HG03432 (cell line): ENCODE data around the gene GALNT18.
A peak's percentile ranks its signal among the peaks of the same experiment; 100 is the strongest.

Experiments used
- ATAC-seq: cut with Tn5 transposase; IDR thresholded peaks from one replicate; pipeline ENCODE4 v1.9.1; 2021; ENCODE audit warnings: mild to moderate bottlenecking, moderate library complexity; ENCODE audit not compliant: unreplicated experiment

Gene GALNT18

GRCh38 chr11:11624926-11625325 is 3.1 kb upstream of the GALNT18 start:
- no peak for ATAC-seq

DNA sequence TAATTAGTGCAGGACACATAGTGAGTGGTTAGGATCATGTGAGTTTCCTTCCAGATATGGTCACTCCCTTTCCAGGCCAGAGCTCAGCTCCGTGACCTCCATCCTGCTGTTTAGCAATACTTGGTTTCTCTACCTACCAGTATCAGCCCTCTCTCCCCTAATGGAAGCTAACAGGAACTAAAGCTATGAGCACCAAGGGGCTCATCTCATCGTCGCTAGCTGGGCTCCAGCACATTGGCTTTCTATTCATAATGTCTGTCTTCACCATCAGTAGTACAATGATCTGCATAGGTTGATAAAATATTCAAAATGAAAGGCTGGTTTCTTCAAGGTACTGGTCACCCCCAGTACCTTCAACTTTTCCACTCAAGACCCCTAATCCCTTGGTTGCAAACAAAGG is 2.4 kb upstream of the GALNT18 start:
- ATAC-seq, result no peak

DNA sequence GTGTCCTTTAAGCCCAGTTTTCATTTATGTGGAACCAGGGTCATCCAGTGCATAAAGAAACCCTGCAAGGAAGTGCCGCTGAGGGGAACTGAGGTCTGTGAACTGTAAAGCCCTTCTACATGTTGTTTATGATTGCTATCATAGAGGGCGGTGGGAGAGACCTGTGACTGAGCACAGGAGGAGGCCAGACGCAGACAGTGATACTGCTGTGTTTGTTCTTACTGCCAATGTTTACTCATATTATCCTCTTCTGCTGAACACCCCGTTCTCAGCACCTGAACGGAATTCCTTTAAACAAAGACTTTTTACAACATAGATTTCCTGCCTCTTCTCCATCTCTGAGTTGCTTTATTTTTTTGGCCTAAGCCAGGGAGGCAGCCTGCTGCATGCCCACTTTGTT is 967 bp upstream of the GALNT18 start:
- ATAC-seq, result no peak

- ATAC-seq, result no peak
Observed at GRCh38 chr11:11622340-11622706, 518 bp upstream of the GALNT18 start.

DNA sequence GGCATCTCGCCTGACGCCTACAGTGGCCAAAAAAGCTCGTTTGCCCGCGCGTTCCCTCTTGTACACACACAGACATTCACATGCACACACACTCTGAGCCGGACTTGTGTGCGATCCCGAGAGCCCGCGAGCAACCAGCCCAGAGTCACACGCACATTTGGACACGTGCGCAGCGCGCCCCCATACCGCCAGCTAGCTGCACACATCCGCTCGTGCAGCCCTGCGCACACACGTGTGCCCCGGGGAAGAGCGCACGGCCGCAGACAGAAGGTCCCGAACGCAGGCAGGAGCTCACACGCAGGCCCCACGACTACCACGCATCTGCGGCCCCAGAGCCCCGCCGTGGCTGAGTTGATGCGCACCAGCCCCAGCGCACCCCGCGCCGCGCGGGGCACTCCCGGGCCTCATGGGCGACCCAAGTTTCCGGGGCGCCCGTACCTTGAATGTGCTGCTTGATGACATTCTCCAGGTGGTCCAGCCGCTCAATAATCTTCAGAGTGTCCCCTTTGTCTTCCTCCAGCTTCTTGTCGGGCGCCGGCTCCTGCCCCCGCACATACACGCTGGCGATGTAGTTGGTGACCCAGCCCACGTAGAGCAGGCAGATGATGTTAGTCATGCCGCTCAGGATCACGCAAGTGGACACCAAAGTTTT is 758 bp downstream of the GALNT18 start:
- peak; percentile 1 for ATAC-seq

DNA sequence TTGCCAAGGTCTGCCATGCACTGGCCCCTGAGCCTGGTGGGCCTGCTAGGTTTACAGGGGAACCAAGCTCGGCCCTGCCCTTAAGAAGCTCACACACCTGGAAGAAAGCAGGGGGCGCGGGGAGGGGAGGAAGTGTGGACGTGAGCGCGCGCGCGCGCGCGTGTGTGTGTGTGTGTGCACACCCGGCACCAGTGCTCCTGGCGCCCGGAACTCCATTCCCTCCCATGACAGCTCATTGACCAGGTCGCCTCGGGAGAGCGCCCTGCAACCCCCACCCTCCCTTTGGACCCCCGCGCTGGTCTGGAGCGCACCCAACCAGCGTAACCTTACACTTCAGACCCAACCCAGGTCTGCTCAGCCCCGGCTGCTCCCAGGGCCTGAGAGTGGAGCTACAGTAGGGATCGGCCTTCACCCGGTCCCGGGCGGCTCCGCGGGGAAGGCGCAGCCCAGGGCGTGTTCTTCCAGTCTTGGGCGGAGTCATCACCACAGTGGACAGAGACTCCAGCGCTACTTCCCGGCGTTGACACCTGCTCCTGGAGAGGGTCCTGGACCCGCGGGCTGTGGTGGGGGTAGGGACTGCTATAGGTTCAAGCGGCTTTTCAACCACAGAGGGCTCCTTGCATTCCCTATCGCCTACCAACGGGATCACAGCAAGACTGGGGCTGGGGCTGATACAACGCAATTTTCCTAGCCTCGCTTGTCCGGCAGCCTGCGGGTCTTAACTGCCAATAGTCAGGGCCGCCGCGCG is 1.5 kb downstream of the GALNT18 start:
- ATAC-seq, result no peak

GRCh38 chr11:11618973-11619435 is 2.8 kb downstream of the GALNT18 start:
- ATAC-seq, result no peak

GRCh38 chr11:11615086-11615485 is 6.7 kb downstream of the GALNT18 start:
- ATAC-seq, result no peak

DNA sequence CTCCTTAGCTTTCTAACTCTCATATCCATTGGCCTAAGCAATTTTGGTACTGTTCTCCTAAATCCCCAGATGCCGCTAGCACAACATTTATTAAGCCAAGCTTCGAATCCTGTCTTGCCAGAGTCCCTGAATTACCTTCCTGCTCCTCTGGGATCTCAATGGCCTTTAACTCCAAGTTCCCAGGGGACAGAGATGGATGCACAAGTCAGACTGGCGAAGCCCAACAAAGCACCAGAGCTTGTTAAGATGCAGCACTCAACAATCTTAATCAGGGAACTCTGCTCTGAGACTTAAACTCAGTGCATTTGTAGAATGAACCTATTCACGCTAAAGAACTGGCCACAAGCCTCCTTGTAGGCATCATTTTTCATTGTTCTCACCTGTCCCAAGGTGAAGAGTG is 9.4 kb downstream of the GALNT18 start:
- ATAC-seq, result no peak

DNA sequence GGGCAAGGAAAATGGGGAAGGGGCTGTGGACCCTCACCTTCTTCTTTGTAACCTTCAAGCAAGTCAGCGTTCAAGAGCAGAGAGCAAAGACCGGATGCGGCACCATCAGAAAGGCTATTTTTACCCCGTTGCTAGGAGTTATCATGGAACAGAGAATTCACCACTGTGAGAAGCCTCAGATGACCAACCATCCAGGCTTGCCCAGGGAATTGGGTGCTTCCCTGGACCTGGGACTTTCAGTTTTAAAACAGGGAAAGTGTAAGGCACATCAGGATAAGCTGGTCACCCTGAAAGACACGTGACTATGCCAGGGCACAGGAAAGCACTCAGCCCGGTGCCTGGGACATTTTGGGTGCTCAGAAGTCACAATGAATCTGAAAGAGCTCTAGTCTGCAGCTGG is 10.4 kb downstream of the GALNT18 start:
- no peak for ATAC-seq

DNA sequence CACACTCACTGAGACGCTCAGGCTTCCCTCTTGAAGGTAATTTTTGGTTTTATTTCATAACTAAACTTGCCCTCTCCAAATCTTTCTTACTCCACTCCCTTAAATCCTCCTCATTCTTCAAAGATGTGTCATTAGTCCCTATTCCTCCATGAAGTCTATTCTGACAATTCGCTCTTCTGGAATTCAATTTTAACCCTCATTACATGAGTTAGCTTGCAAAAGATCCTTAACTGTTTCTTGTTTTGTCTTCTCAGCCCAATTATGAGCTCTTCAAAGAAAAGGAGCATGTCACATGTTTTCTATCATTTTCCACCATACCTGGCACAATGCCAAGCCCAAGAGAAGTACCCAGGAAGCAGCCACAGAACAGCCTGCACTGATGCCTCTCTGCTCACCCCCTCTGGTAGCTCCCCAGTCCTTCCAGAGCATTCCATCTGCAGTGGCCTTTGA is 13.0 kb downstream of the GALNT18 start:
- ATAC-seq, result no peak

GRCh38 chr11:11607772-11608171 is 14.0 kb downstream of the GALNT18 start:
- no peak for ATAC-seq

DNA sequence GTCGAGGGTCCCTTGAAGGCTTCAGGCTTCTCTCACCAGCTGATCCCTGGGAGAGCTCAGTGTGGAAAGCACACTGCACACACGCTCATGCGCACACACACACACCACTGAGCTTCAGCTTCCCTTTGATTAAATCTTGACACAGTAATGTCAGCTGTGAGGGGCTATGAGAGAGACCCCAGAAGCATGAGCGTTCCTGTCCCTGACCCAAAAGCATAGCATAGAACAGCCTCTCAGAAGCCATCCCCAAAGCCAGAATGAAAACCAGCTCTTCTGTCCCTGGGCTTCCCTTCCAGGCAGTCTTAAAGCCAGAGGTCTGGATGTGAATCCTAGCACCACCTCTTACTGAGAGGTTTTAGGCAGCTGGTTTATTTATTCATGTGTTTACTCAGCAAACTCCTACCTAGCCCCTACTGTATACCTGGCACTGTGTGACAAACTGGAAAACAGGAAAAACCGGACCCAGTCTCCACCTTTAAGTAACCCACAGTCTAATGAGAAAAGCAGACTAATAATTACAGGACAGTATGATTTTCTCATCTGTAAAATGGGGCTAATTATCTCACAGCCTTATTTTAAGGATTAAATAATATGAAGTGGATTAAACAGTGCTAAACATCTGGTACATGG is 15.9 kb downstream of the GALNT18 start:
- ATAC-seq, result no peak

- ATAC-seq, result no peak
Observed at GRCh38 chr11:11605181-11605580, 16.6 kb downstream of the GALNT18 start.

DNA sequence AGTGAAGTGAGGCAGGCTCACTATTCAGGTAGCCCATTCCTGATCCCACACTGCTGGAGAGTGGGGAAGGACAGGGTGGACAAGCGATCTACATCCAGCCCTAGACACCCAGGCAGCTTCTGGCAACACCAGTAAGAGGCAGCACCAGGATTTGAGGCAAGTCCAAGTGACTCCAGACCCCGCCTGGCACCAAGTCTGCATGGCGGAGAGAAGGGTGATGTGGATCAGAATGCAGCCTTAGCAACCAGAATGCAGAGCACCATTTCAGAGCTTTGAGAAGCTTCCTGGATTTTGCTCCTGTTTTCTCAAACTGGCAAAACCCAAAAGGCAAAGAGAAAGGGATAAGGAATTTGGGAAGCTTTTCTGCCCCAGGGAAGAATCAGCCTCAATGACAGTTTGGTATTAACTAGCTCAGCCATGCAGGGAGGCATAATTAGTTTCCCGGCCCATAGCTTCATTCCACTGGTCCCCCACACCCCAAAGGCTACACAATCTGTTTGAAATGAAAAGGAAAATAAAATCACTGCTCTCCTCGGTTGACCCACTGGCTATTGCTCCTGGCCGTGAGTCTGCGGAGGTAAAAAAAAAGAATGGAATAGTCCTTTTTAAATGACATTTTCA is 17.3 kb downstream of the GALNT18 start:
- ATAC-seq, result no peak

GRCh38 chr11:11602011-11602410 is 19.8 kb downstream of the GALNT18 start:
- ATAC-seq, result no peak

GRCh38 chr11:11600288-11600687 is 21.5 kb downstream of the GALNT18 start:
- ATAC-seq, result no peak

DNA sequence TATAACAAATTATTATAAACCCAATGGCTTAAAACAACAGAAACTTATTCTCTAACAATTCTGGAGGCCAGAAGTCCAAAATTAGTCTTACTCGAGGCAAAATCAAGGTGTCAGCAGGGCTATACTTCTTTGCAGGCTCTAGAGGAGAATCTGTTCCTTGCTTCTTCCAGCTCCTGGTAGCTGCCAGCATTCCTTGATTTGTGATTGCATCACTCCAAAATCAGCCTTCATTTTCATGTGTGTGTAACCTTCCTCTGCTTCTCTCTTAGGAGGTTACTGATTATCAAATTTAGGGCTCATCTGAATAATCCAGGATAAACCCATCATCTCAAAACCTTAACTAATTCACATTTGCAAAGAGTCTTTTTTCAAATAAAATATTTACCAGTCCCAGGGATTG is 23.6 kb downstream of the GALNT18 start:
- ATAC-seq, result no peak

DNA sequence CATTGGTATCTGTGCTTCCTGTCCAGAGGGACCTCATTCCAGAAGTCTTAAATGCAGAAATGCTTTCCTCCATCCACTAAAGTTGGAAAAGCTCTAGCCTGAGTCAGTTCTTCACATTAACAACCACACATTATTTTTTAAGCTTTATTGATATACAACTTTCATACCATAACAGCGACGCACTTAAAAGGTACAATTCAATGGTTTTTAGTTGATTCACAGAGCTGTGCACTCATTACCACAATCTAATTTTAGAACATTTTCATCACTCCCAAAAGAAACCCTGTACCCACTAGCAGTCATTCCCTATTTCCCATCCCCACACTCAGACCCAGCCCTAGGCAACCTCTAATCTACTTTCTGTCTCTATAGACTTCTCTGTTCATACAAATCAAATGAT is 27.6 kb downstream of the GALNT18 start:
- ATAC-seq, result no peak

GRCh38 chr11:11592146-11592684 is 29.6 kb downstream of the GALNT18 start:
- ATAC-seq, result no peak

DNA sequence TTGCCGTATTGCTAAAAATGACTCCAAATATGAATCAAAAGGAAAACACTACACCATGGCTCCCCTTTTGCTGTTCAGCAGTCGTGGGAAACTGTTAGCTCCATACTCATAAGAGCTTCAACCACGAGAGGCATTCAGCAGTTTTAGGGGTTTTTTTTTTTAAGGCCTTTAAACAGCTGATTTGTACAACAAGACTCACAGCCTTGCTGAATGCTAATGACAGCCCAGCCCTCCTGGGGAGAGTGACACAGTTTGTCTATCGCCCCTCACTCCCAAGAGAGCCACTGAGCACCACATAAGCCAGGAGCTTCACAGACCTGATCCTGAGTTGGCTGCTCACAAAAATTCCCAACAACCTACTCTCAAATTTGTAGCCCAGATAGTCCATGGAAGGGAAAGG is 32.4 kb downstream of the GALNT18 start:
- ATAC-seq, result no peak
